Stimulated activated CD4-positive, alpha-beta T cell treated with anti-CD3 and anti-CD28 coated beads, Interleukin-4, amount 100 ng/mL, for 4 hours (primary cell): Measurements from ENCODE around the gene HSD17B1.
A peak's percentile ranks its signal among the peaks of the same experiment; 100 is the strongest.
"Not testable (repeated sequence)": the region's sequence is repeated elsewhere in the genome, so short reads cannot be mapped to it uniquely, and the experiment has no call there.

Experiments
- DNase-seq, 2 experiments: peaks; one replicate each; pipeline ENCODE4 v3.0.0-alpha.2; 2020

Gene HSD17B1

DNA sequence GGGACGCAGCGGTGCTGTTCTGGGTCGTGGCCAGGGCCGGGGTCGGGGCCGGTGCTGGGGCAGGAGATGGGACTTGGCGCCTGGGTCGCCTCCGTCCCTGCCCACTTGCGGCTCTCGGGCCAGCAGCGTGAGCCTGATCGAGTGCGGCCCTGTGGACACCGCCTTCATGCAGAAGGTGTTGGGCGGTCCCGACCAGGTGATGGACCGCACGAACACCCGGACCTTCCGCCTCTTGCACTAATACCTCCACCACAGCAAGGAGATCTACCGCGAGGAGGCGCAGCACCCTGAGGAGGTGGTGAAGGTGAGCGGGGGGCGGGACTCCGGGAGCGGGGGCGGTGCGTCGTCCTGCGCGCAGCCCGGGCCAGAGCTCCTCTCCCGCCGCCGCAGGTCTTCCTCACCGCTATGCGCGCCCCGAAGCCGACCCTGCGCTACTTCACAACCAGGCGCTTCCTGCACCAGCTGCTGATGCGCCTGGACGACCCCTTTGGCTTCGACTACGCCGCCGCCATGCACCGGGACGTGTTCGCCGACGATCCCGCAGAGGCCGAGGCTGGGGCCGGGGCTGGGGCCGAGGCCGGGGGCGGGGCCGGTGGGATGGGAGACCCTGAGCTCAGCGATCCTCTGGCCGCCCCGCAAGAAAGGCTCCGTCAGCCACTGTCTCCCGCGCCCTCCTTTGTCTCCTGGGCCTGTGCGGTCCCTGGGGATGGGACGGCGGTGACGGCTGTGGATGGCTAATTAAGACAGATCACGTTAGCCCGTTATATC is 4.5 kb upstream of the HSD17B1 start:
- DNase-seq = peak; percentile 74 to 80

DNA sequence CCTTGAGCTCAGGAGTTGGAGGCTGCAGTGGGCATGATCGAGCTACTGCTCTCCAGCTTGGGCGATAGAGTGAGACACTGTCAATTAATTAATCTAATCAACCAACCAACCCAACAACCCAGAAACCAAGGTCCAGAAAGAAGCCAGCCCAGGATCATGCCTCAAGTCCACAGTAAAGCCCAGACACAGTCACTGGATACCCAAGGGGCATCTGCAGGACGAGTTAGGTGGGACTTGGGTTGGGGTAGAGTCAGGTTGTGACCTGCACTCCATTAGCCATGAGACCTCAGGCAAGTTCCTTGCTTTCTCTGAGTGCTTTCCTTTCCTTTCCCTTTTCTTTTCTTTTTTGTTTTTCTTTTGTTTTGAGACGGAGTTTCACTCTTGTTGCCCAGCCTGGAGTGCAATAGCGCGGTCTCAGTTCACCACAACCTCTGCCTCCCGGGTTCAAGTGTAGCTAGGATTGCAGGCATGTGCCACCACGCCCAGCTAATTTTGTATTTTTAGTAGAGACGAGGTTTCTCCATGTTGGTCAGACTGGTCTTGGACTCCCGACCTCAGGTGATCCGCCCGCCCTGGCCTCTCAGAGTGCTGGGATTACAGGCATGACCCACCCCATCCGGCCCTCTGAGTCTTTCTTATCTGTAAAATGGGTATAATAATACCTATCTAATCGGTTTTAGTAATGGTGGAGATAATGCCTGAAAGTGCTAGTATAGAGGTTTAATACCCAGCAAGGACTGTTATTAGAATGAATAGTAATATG is 3.5 kb upstream of the HSD17B1 start:
- DNase-seq = no peak

GRCh38 chr17:42553161-42553818 is 567 bp downstream of the HSD17B1 start:
- no peak for DNase-seq

DNA sequence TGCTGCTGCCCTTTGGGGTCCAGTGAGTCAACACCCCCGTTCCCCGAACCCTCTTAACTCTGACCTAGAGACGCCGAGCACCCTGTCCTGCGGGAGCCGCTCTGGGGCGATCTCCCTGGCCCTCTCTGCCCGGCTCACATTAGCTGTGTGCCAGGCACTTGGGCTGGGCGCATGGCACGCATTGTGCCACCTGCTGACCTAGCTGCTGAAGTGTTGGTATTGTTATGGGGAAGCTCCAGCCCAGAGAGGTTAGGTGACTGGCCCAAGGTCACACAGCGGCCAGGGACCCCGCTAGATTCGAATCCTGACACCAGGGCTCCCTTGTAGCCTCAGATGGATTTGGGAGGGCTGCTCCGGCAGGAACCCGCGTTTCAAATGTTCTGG is 1.1 kb downstream of the HSD17B1 start:
- no peak for DNase-seq

DNA sequence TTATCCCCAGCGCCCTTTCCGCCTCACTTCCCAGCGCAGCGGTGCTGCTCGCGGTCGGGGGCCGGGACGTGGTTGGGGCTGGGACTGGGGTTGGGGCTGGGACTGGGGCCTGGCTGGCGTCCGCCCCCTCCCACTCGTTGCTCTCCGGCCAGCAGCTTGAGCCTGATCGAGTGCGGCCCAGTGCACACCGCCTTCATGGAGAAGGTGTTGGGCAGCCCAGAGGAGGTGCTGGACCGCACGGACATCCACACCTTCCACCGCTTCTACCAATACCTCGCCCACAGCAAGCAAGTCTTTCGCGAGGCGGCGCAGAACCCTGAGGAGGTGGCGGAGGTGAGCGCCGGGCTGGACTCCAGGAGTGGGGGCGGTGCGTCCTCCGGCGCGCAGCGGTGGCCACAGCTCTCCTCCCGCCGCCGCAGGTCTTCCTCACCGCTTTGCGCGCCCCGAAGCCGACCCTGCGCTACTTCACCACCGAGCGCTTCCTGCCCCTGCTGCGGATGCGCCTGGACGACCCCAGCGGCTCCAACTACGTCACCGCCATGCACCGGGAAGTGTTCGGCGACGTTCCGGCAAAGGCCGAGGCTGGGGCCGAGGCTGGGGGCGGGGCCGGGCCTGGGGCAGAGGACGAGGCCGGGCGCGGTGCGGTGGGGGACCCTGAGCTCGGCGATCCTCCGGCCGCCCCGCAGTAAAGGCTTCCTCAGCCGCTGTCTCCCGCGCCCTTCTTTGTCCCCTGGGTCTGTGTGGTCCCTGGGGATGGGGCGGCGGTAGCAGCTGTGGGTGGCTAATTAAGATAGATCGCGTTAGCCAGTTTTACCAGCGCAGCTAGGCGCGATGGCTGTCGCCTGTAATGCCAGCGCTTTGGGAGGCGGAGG is 1.8 kb downstream of the HSD17B1 start:
- peak; percentile 65 to 72 for DNase-seq

DNA sequence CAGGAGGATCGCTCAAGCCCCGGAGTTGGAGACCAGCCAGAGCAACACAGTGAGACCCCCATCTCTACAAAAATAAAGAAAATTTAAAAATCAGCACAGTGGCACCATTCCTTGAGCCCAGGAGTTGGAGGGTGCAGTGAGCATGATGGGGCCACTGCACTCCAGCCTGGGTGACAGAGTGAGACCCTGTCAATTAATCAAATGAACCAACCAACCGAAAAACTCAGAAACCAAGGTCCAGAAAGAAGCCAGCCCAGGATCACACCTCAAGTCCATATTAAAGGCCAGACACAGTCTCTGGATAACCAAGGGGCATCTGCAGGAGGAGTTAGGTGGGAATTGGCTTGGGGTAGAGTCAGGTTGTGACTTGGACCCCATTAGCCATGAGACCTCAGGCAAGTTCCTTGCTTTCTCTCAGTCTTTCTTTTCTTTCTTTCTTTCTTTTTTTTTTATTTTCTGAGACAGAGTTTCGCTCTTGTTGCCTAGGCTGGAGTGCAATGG is 2.4 kb downstream of the HSD17B1 start:
- no peak for DNase-seq

DNA sequence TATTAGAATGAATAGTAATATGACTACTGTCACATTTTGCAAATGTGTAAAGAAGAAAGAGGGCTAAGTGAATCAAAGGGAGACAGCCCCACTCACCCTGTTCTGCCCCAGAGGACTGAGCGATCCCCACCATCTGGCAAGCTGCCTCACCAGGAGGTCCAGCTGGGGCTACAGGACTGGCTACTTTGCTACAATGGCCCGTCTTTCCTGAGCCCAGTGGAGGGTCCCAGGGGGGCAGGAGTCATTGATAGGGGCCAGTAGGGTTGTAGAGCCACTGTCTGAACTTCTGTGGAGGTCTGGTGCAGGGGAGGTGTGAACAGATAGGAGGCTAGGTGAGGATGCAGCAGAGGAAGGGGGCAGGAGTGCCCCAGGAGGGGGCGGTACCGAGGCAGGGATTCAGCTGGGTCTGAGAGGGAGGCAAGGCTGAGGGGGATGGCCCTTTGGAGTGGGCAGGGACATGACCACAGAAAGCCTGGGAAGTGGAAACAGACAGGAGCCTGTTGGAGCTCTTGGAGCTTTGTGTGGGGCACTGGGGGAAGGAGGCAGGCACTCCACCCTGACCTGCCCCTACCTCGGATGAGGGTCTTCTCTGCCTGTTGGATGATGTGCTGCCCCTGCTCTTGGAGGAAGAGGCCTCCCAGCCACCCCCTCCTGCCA is 3.4 kb downstream of the HSD17B1 start:
- not testable (repeated sequence) for DNase-seq

GRCh38 chr17:42559075-42559474 is 6.4 kb downstream of the HSD17B1 start:
- DNase-seq = no peak

GRCh38 chr17:42560246-42560645 is 7.5 kb downstream of the HSD17B1 start:
- no peak for DNase-seq

- DNase-seq = peak; percentile 88 to 90
Observed at GRCh38 chr17:42561897-42562387, 9.2 kb downstream of the HSD17B1 start, which contains the start of gene COASY. TSS of gene COASY (plus strand) at chr17:42562148. CDS start at chr17:42562623, 475 bp downstream.

DNA sequence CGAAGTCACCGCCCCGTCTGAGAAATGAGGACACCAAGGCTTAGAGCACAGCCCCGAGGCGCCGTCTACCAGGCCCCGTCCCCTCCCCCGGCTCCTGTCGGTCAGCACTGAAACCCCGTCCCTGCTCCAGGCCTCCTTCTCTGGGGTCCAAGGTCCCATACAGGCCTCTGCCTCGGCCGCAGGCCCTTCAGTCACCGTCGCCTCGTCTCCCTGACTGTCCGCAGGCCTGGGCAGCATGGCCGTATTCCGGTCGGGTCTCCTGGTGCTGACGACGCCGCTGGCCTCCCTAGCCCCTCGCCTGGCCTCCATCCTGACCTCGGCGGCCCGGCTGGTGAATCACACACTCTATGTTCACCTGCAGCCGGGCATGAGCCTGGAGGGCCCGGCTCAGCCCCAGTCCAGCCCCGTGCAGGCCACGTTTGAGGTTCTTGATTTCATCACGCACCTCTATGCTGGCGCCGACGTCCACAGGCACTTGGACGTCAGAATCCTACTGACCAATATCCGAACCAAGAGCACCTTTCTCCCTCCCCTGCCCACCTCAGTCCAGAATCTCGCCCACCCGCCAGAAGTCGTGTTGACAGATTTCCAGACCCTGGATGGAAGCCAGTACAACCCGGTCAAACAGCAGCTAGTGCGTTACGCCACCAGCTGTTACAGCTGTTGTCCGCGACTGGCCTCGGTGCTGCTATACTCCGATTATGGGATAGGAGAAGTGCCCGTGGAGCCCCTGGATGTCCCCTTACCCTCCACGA is 9.8 kb downstream of the HSD17B1 start:
- DNase-seq = peak in 1 of 2 experiments; percentile 24

DNA sequence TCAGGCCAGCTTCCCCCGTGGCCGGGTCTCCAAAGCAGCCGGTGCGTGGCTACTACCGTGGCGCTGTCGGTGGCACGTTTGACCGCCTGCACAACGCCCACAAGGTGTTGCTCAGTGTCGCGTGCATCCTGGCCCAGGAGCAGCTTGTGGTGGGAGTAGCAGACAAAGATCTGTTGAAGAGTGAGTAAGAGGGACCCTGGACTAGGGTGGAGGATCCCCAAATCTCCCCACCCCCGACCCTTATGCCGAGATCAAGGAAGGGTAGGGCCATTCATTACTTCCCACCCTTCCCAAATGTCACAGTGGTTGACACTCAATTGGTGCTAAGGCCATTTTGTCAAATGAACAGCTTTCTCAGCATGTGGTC is 10.4 kb downstream of the HSD17B1 start:
- DNase-seq = no peak

- no peak for DNase-seq
Observed at GRCh38 chr17:42563543-42563942, 10.8 kb downstream of the HSD17B1 start.

DNA sequence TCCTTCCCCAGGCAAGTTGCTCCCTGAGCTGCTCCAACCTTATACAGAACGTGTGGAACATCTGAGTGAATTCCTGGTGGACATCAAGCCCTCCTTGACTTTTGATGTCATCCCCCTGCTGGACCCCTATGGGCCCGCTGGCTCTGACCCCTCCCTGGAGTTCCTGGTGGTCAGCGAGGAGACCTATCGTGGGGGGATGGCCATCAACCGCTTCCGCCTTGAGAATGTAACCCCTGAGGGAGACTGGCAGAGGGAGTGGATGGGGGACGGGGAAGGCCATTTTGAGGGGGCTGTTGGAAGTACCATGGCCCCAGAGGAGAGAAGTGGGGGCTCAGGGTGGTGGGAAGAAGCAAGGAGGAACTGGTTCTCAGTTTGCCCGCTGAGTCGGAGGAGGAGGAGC is 11.2 kb downstream of the HSD17B1 start:
- no peak for DNase-seq

DNA sequence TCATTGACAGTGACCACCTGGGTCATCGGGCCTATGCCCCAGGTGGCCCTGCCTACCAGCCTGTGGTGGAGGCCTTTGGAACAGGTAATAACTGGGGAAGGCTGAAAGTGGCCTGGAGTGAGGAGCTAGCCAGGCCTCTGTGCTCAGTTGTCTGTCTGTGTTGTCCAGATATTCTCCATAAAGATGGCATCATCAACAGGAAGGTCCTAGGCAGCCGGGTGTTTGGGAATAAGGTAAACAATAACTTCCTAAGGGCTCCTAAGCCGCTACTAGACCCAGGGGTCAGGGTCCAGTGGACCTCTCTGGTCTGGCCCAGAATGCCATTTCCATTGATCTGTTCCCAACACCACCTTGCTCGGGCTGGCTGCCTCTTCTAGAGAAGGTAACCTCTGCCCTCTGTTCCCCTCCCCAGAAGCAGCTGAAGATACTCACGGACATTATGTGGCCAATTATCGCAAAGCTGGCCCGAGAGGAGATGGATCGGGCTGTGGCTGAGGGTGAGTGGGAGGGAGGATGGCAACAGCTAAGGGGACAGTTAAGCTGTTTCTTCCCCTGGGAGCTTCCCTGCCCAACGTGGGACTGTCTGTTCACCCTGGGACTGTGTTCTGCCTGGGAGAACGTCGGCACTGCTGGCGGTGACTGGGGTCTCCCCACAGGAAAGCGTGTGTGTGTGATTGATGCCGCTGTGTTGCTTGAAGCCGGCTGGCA is 12.2 kb downstream of the HSD17B1 start:
- DNase-seq = no peak

GRCh38 chr17:42565523-42566214 is 12.9 kb downstream of the HSD17B1 start:
- no peak for DNase-seq

- no peak for DNase-seq
Observed at GRCh38 chr17:42566215-42566882, 13.6 kb downstream of the HSD17B1 start.

- DNase-seq = peak; percentile 88 to 91
Observed at GRCh38 chr17:42566883-42567573, 14.3 kb downstream of the HSD17B1 start, which contains the start of gene MLX. TSS of gene MLX (plus strand) at chr17:42567100. CDS start at chr17:42567125, 25 bp downstream.
